Coronary artery (tissue), 2 donors: ENCODE results near the gene MRPS11.
A peak's percentile ranks its signal among the peaks of the same experiment; 100 is the strongest.

ENCODE experiments used
- DNase-seq: peaks from one replicate; pipeline ENCODE4 v3.0.0-alpha.2; 2017; ENCODE audit warnings: low spot score
- H3K27ac ChIP-seq, 2 donors: fragments of 200-600 bp; sonication (generic); one replicate each; pipeline ENCODE4 v1.5.1; 2016 to 2019
- H3K4me3 ChIP-seq: fragments of 200-600 bp; sonication (generic); 2 replicates; pipeline ENCODE4 v1.5.1; 2016; ENCODE audit warnings: mild to moderate bottlenecking, moderate library complexity
- CTCF ChIP-seq: fragments of 200-600 bp; sonication (generic); IDR thresholded peaks from one replicate; pipeline ENCODE4 v1.5.1; 2019; ENCODE audit warnings: antibody characterized with exemption

MRPS11 gene

DNA sequence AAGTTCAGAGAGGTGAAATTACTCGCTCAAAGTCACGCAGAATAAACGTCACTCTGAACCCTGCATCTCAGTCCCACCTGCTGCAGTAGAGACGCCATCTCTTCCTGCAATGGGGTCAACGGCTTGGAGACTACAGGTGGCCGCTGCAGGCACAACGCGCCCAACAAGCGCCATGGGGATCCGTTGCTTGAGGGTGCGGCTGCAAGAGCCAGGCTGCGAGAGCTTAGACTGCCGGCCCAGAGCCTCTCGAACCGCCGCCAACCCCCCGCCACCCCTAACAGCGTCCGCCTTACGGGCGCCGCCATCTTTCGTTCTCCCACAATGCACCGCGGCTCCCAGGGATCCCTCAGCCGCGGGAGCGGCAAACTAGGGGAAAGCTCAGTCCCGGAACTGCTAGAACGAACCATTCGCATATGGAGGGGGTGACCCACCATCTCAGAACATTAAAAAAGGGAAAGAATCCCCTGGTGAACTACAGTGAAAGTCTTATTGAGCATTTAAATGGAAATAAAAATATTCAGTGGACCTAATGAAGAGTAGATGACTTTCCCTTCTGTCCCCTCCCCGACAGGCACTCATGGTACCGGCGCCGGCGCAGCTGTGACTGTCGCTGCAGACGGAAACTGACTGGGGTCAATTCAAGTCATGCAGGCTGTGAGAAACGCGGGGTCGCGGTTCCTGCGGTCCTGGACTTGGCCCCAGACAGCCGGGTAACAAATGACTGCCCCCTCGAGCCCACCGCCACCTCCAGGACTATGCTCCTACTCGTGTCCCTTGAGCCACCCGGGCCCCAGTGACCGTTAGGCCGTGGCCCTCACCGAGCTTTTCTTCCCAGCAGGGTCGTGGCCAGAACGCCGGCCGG is at the start of gene MRPS11, which contains the start of gene MRPL46:
TSS of gene MRPS11 (plus strand) at position 636 of the 862 bp plus-strand sequence. CDS start at position 646, 10 bp downstream.
TSS of gene MRPL46 (minus strand) at position 316 of the 862 bp plus-strand sequence. CDS start at position 305, 11 bp downstream.
- no peak for TF ChIP-seq CTCF
- peak within 1 kb of the TSS; percentile 89 for H3K4me3 ChIP-seq
- DNase-seq, result peak; percentile 86
- H3K27ac ChIP-seq, result peak within 1 kb of the TSS; percentile 88 to 94

DNA sequence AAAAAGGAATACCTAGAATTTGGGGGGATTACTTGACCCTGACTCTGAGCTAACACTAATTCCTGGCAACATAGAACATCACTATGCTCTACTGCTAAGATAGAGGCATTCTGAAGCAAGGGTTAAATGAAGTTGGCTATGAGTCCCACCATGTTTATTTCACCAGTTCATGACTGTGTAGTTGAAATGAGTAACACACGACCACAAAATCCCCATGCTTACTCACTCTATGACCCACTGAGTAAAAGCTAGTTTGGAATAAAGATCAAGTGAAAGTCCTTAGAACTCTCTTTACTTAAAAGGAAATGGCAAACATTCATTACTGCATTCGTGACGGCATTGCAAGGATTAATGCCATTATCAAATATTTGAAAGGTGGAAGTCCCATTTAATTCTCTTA is 47.7 kb upstream of the MRPS11 start:
- no peak overlapping the region for H3K27ac ChIP-seq
- no peak for TF ChIP-seq CTCF
- no peak overlapping the region for H3K4me3 ChIP-seq
- DNase-seq, result no peak

GRCh38 chr15:88423331-88423730 is 44.2 kb upstream of the MRPS11 start:
- H3K4me3 ChIP-seq, result no peak overlapping the region
- no peak for TF ChIP-seq CTCF
- no peak for DNase-seq
- no peak overlapping the region for H3K27ac ChIP-seq

DNA sequence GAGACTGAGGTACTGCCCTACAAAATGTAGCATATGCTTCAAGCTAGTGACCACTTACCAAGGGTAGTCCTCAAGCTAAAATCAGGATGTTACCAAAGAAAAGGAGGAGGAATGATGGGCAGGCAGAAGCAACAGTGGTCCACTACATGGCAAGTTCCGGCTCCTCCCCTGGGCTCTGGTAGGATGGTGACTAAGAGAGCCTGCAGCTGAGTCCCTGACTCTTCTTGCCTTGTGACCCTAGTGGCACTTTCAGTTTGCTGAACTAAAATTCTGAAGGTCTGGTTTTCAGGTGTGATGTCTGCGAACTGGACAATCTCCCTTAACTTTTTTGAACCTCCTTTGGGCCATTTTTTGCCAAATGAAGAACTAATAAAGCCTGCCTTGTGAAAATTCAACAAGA is 41.2 kb upstream of the MRPS11 start:
- no peak for TF ChIP-seq CTCF
- no peak overlapping the region for H3K4me3 ChIP-seq
- no peak for DNase-seq
- H3K27ac ChIP-seq, result no peak overlapping the region

DNA sequence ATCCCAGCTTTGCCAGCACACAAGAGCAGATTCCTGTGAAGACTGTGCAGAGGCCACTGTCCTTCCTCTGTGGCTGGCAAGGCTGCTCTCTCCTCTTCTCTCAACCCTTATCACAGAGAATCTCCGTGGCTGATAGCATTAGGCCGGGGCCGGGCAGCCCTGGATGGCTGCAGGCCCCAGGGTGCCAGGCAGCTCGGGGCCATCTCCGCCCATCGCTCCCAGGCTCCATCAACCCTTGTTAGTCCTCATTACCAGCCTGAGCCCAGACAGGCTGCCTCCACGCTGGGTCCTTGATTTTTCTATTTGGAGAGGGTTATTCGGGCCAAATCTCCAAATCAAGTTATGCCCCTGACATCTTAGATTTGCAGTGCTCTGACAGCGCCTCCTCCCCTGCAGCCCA is 39.5 kb upstream of the MRPS11 start:
- Histone ChIP-seq H3K4me3 (no peak overlapping the region), H3K27ac (no peak overlapping the region)
- TF ChIP-seq CTCF, result no peak
- no peak for DNase-seq

DNA sequence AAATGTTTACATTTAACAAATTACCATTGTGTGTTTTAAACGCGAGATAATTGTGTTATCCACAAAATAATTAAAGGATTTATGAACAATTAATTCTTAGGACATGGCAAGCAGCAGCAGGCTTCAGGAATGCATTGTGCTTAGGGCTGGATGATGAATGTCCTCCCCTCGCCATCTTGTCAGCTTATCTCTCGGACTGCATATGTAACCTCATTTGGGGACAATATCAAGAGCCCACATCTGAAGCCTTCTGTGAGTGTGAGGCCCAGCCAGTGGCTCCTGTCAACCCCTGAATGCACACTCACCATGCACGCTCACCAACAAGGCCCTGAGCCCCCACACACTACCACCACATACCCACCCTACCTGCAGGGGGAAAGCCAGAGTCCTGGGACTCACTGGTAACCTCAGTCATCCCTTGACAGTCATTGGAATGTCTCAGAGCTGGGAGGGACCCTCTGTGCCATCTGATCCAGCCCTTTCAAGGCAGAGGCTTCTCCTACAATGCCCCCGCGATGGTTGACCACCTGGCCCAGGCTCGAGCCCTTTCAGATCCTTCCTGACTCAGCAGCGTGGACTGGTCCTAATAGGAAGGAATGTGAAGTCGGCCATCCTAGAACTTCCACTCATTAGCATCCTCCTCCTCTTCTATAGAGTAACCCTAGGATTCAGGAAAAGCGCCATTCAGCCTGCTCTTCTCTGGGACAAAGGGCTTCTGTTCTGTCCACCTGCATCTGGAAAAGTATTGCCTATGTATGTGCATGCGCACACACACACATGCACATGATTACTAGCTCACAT is 38.5 kb upstream of the MRPS11 start:
- DNase-seq, result no peak
- no peak for TF ChIP-seq CTCF
- H3K4me3 ChIP-seq, result no peak overlapping the region
- H3K27ac ChIP-seq, result no peak overlapping the region
